GM20000 (cell line): Measurements from ENCODE around the gene FBLN5.

ENCODE experiments used
- DNase-seq: peaks from one replicate; pipeline ENCODE4 v3.0.0; 2012; ENCODE audit warnings: low spot score
- CTCF ChIP-seq: IDR thresholded peaks from 2 replicates; pipeline ENCODE4 v1.5.1; 2012; ENCODE audit warnings: mild to moderate bottlenecking, control low read depth; ENCODE audit errors: extremely low read depth, missing control alignments

The FBLN5 gene

GRCh38 chr14:91945751-91946621 lies 1.5 kb downstream of the FBLN5 start:
- no peak for TF ChIP-seq CTCF
- DNase-seq: no peak

DNA sequence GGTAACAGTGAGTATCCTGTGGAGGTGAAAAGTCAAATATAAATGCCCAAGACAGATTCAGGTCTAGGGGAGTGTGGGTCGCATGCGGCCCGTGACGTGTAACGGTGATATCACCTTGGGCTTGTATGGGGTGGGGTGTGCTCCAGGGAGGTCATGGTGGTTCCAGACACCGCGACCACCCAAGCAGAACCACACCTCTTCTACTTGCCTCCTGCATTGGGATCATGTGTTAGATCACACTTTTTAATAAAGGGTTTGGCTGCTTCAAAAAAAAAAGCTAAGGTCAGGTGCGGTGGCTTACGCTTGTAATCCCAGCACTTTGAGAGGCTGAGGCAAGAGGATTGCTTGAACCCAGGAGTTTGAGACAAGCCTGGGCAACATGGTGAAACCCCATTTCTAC lies 4.5 kb downstream of the FBLN5 start:
- no peak for TF ChIP-seq CTCF
- DNase-seq: no peak

DNA sequence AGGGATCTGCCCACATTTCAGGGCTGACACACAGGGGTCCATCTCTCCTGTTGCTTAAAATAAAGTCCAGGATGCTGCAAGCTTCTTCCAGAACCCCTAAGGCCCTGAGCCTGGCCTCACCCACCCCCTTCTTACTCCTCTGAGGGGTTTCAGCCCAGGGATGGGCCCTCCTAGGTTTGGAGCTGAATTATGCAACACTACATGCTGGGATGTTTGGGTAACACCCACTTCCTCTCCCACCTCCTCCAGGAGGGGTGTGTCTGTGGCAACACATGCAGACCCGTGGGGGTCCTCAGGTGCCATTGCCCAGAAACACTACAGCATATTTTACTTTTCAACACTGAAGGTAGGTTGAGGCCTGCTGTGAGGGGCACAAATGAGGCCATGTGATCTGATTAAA lies 5.4 kb downstream of the FBLN5 start:
- DNase-seq: no peak
- no peak for TF ChIP-seq CTCF

GRCh38 chr14:91940209-91940608 lies 7.3 kb downstream of the FBLN5 start:
- no peak for TF ChIP-seq CTCF

DNA sequence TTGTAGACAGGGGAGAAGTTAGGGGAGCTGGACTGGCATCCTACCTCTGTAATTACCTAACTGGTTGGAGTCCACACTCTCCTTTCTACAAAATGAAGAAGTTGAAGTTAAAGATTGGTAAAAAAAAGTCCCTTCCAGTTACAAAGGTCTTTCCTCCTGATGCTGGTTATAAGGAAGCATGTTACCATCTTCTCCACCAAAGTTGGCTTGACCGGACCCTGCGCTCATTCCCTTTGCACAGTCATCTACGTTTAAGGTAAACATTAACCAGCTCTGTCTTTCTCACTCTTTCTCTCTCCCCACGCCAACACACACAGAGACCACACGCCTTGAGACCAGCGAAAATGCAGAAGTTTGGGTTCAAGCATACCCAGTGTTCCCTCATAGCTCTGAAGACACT lies 11.9 kb downstream of the FBLN5 start:
- no peak for TF ChIP-seq CTCF
- no peak for DNase-seq

More at GRCh38 chr14:91940209-91940608, 7.3 kb downstream of the FBLN5 start:
- no peak for DNase-seq

GRCh38 chr14:91934554-91935285 lies 12.8 kb downstream of the FBLN5 start:
- TF ChIP-seq CTCF: no peak
- no peak for DNase-seq

- TF ChIP-seq CTCF: no peak
- DNase-seq: no peak
Measured at GRCh38 chr14:91931478-91932088, 15.9 kb downstream of the FBLN5 start.
